NCI-H345 treated with DMSO at 0.1 percent for 48 hours (cell line): ENCODE measurements around the gene ACSS2.

Experiments used
- DNase-seq: peaks from one replicate; lab custom pipeline; 2025; ENCODE audit not compliant: unreplicated experiment; lab: John Stamatoyannopoulos, UW

ACSS2 gene

GRCh38 chr20:34971561-34972235, 95.3 kb downstream of the ACSS2 start:
- no peak for DNase-seq

GRCh38 chr20:34974246-34974645, 97.8 kb downstream of the ACSS2 start:
- DNase-seq = no peak

- DNase-seq = no peak
Measured at GRCh38 chr20:34976286-34976685, 99.9 kb downstream of the ACSS2 start.
